HG03175 (cell line): ENCODE measurements around the gene ZNF440.

ENCODE experiments used
- ATAC-seq: cut with Tn5 transposase; IDR thresholded peaks from one replicate; pipeline ENCODE4 v1.9.1; 2021; ENCODE audit warnings: mild to moderate bottlenecking, moderate library complexity; ENCODE audit not compliant: unreplicated experiment

ZNF440 gene

DNA sequence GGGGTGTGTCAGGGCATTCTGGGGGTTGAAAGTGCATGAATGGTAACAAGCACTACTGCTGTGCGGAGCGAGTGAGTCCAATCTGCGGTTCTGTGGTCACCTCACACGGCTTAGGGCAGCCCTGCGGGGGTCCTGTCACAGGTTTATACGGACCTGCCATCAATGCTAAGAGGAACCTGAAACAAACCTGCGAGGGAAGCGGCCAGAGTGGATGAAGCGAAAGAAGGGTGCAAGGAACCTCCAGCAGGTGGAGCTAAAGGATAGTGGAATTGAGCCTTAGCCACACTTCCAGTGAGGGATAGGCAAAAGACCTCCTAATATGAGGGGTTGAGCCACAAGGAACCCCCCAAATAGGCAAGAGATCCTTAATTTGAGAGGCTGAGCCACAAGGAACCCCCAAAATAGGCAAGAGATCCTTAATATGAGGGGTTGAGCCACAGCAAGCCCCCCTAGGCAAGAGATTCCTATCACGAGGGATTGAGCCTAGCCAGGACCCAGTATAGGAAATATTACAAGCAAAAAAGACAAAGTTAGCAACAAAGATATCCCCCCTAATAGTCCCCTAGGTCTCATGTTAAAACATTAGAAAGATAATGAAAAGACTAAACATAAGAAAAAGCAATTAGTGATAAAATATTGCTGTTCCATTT is 67.2 kb downstream of the ZNF440 start:
- ATAC-seq = no peak

DNA sequence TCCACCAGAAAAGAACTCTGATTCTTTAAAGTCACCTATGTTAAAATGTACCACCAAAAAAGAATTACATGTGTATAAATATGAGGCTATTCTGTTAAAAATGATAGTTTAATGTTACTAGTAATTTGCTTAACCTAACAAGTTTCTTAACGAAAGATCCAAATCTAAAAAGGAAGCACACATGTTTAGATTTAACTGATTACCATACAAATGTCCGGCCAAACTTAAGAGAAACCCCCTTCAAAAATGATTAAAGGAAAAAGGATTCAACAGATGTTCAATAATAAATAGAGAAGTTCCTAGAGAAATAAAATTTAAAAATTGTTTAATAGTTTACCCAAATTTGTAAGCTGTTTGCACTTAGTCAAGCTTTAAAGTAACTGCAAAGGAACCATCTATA is 68.5 kb downstream of the ZNF440 start:
- no peak for ATAC-seq
